Trophoblast cell (in vitro differentiated cells and primary cell): ENCODE results near the gene CEACAM4.

Experiments used
- DNase-seq, 2 donors: peaks; one replicate each; pipeline ENCODE4 v3.0.0-alpha.2; 2016
- H2AFZ ChIP-seq: 2 replicates; pipeline ENCODE4 v1.6.1; 2013; ENCODE audit warnings: low read length, moderate library complexity, mild to moderate bottlenecking; ENCODE audit not compliant: insufficient read depth, poor library complexity
- H2AK5ac ChIP-seq: 2 replicates; pipeline ENCODE4 v1.6.1; 2013; ENCODE audit warnings: mild to moderate bottlenecking, low read length
- H2BK120ac ChIP-seq: 2 replicates; pipeline ENCODE4 v1.6.1; 2013; ENCODE audit warnings: low read length, mild to moderate bottlenecking, moderate library complexity; ENCODE audit not compliant: insufficient read depth, poor library complexity
- H2BK12ac ChIP-seq: 2 replicates; pipeline ENCODE4 v1.6.1; 2013; ENCODE audit warnings: mild to moderate bottlenecking, low read length, moderate library complexity
- H2BK5ac ChIP-seq: 2 replicates; pipeline ENCODE4 v1.6.1; 2013; ENCODE audit warnings: low read length, low read depth, moderate library complexity, mild to moderate bottlenecking; ENCODE audit not compliant: poor library complexity
- H3K14ac ChIP-seq: 2 replicates; pipeline ENCODE4 v1.6.1; 2013; ENCODE audit warnings: mild to moderate bottlenecking, low read length
- H3K18ac ChIP-seq: 2 replicates; pipeline ENCODE4 v1.6.1; 2013; ENCODE audit warnings: mild to moderate bottlenecking, low read length
- H3K23ac ChIP-seq: 2 replicates; pipeline ENCODE4 v1.6.1; 2013; ENCODE audit warnings: low read length
- H3K27ac ChIP-seq: 2 replicates; pipeline ENCODE4 v1.5.1; 2013; ENCODE audit warnings: low read depth, mild to moderate bottlenecking, inconsistent platforms, low read length, moderate library complexity
- H3K27me3 ChIP-seq: 2 replicates; pipeline ENCODE4 v1.6.1; 2013; ENCODE audit warnings: inconsistent platforms, mild to moderate bottlenecking, low read length, moderate library complexity; ENCODE audit not compliant: insufficient read depth
- H3K36me3 ChIP-seq, 2 experiments: 1 replicate in 1 of 2; 2 replicates in 1 of 2; pipeline ENCODE4 v1.6.1; 2013; ENCODE audit warnings: low read length in 2 of 2, mild to moderate bottlenecking in 2 of 2, moderate library complexity in 1 of 2; ENCODE audit not compliant: insufficient read depth in 2 of 2, control insufficient read depth in 1 of 2
- H3K4ac ChIP-seq: 2 replicates; pipeline ENCODE4 v1.6.1; 2013; ENCODE audit warnings: low read depth, mild to moderate bottlenecking, low read length, moderate library complexity
- H3K4me1 ChIP-seq, 2 experiments: 1 replicate in 1 of 2; 2 replicates in 1 of 2; pipeline ENCODE4 v1.6.1; 2013; ENCODE audit warnings: low read length in 2 of 2, mild to moderate bottlenecking in 2 of 2, moderate library complexity in 1 of 2; ENCODE audit not compliant: insufficient read depth in 2 of 2, control insufficient read depth in 1 of 2
- H3K4me2 ChIP-seq: 2 replicates; pipeline ENCODE4 v1.6.1; 2013; ENCODE audit warnings: inconsistent platforms, mild to moderate bottlenecking, low read length, moderate library complexity
- H3K4me3 ChIP-seq: 2 replicates; pipeline ENCODE4 v1.5.1; 2013; ENCODE audit warnings: mild to moderate bottlenecking, low read depth, low read length, inconsistent platforms
- H3K79me1 ChIP-seq: one replicate; pipeline ENCODE4 v1.6.1; 2013; ENCODE audit warnings: low read length
- H3K79me2 ChIP-seq: 2 replicates; pipeline ENCODE4 v1.6.1; 2013; ENCODE audit warnings: low read length, mild to moderate bottlenecking; ENCODE audit not compliant: control insufficient read depth, insufficient read depth, poor library complexity
- H3K9ac ChIP-seq: 2 replicates; pipeline ENCODE4 v1.6.1; 2013; ENCODE audit warnings: mild to moderate bottlenecking, low read length
- H3K9me3 ChIP-seq: 2 replicates; pipeline ENCODE4 v1.6.1; 2013; ENCODE audit warnings: low read depth, mild to moderate bottlenecking, control low read depth, inconsistent platforms, low read length; ENCODE audit not compliant: insufficient read depth
- H4K12ac ChIP-seq: 2 replicates; pipeline ENCODE4 v1.6.1; 2013; ENCODE audit warnings: low read depth, mild to moderate bottlenecking, low read length, moderate library complexity
- H4K8ac ChIP-seq: 2 replicates; pipeline ENCODE4 v1.6.1; 2013; ENCODE audit warnings: low read depth, mild to moderate bottlenecking, low read length, moderate library complexity
- H4K91ac ChIP-seq: one replicate; pipeline ENCODE4 v1.6.1; 2013; ENCODE audit warnings: low read depth, mild to moderate bottlenecking, low read length, moderate library complexity
- WGBS: extraction: QIAGEN DNeasy Blood & Tissue Kit; methylation state at CpG from one replicate; pipeline ENCODE4 v1.1.7; 2013; ENCODE audit warnings: missing lambda C conversion rate; ENCODE audit not compliant: insufficient read length, insufficient coverage; ENCODE audit errors: extremely low coverage; 5-methylcytosine and 5-hydroxymethylcytosine counted together

Gene CEACAM4

GRCh38 chr19:41624515-41624914, 2.4 kb downstream of the CEACAM4 start:
- H3K4me3 ChIP-seq = no peak overlapping the region
- no peaks in the 10 kb centered on the region for H3K79me2 ChIP-seq
- WGBS = no CpG with 5 or more reads among the region's 7 CpGs
- H3K4me2 ChIP-seq = no peak overlapping the region
- H3K27me3 ChIP-seq = no peaks in the 10 kb centered on the region
- no peak overlapping the region for H4K12ac ChIP-seq
- no peak overlapping the region for H3K23ac ChIP-seq
- no peak overlapping the region for H2BK120ac ChIP-seq
- H2BK5ac ChIP-seq = no peak overlapping the region
- H3K18ac ChIP-seq = no peak overlapping the region
- no peak overlapping the region for H3K4ac ChIP-seq
- peaks cover 72% of the 10 kb centered on the region for H3K9me3 ChIP-seq
- H2BK12ac ChIP-seq = no peak overlapping the region
- H3K79me1 ChIP-seq = no peaks in the 10 kb centered on the region
- H3K36me3 ChIP-seq = no peaks in the 10 kb centered on the region
- no peaks in the 10 kb centered on the region for H3K4me1 ChIP-seq
- H2AK5ac ChIP-seq = no peak overlapping the region
- H2AFZ ChIP-seq = no peak overlapping the region
- H3K27ac ChIP-seq = no peak overlapping the region
- no peak overlapping the region for H4K91ac ChIP-seq
- H3K14ac ChIP-seq = no peak overlapping the region
- H4K8ac ChIP-seq = no peak overlapping the region
- no peak overlapping the region for H3K9ac ChIP-seq
- DNase-seq = no peak

- no peak overlapping the region for H3K23ac ChIP-seq
- no peak overlapping the region for H2BK12ac ChIP-seq
- DNase-seq = no peak
- H3K36me3 ChIP-seq = no peaks in the 10 kb centered on the region
- H3K4me1 ChIP-seq = no peaks in the 10 kb centered on the region
- no peak overlapping the region for H3K4me2 ChIP-seq
- no peak overlapping the region for H4K8ac ChIP-seq
- no peak overlapping the region for H2BK120ac ChIP-seq
- H2AFZ ChIP-seq = no peak overlapping the region
- H3K4me3 ChIP-seq = no peak overlapping the region
- H4K12ac ChIP-seq = no peak overlapping the region
- no CpG with 5 or more reads among the region's 4 CpGs for WGBS
- H3K14ac ChIP-seq = no peak overlapping the region
- H3K79me1 ChIP-seq = no peaks in the 10 kb centered on the region
- H2AK5ac ChIP-seq = no peak overlapping the region
- H3K79me2 ChIP-seq = no peaks in the 10 kb centered on the region
- H2BK5ac ChIP-seq = no peak overlapping the region
- H3K9me3 ChIP-seq = peaks cover 78% of the 10 kb centered on the region
- no peak overlapping the region for H4K91ac ChIP-seq
- H3K18ac ChIP-seq = no peak overlapping the region
- H3K9ac ChIP-seq = no peak overlapping the region
- H3K27ac ChIP-seq = no peak overlapping the region
- H3K4ac ChIP-seq = no peak overlapping the region
- no peaks in the 10 kb centered on the region for H3K27me3 ChIP-seq
These were observed 3.5 kb downstream of the CEACAM4 start for GRCh38 chr19:41623360-41623759.

DNA sequence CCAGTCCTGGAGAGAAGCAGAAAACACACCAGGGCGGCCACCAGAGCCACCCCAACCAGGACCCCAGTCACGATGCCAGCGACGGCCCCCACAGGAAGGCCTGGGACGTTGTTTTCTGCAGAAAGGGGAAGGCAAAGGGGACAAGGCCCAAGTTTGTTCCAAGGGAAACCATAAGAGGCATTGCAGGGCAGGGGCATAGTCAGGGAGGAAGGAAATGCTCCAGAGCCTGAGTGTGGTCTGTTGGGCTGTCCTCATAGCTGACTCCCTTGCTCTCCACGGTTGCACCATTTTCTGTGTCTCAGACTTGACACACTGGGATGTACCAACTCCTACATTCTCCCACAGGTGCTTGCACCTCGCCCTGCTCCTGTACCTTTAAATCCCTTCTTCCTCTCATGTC, 5.2 kb downstream of the CEACAM4 start:
- H3K36me3 ChIP-seq = no peaks in the 10 kb centered on the region
- DNase-seq = no peak
- no peaks in the 10 kb centered on the region for H3K27me3 ChIP-seq
- H2BK5ac ChIP-seq = no peak overlapping the region
- no peak overlapping the region for H2AK5ac ChIP-seq
- no peak overlapping the region for H4K12ac ChIP-seq
- no peak overlapping the region for H3K4ac ChIP-seq
- no peak overlapping the region for H3K4me3 ChIP-seq
- no peak overlapping the region for H3K27ac ChIP-seq
- H2AFZ ChIP-seq = no peak overlapping the region
- H3K23ac ChIP-seq = no peak overlapping the region
- H3K79me1 ChIP-seq = no peaks in the 10 kb centered on the region
- H3K4me2 ChIP-seq = no peak overlapping the region
- WGBS = no CpG with 5 or more reads among the region's 7 CpGs
- H3K9ac ChIP-seq = no peak overlapping the region
- no peaks in the 10 kb centered on the region for H3K79me2 ChIP-seq
- H2BK120ac ChIP-seq = no peak overlapping the region
- no peak overlapping the region for H4K8ac ChIP-seq
- no peak overlapping the region for H4K91ac ChIP-seq
- no peak overlapping the region for H3K18ac ChIP-seq
- no peak overlapping the region for H2BK12ac ChIP-seq
- peaks cover 72% of the 10 kb centered on the region for H3K9me3 ChIP-seq
- H3K4me1 ChIP-seq = no peaks in the 10 kb centered on the region
- no peak overlapping the region for H3K14ac ChIP-seq

- no peaks in the 10 kb centered on the region for H3K36me3 ChIP-seq
- H3K27ac ChIP-seq = no peak overlapping the region
- H2BK120ac ChIP-seq = no peak overlapping the region
- H3K14ac ChIP-seq = no peak overlapping the region
- no peak overlapping the region for H2BK5ac ChIP-seq
- peaks cover 71% of the 10 kb centered on the region for H3K9me3 ChIP-seq
- H3K9ac ChIP-seq = no peak overlapping the region
- no peak overlapping the region for H2BK12ac ChIP-seq
- no peak overlapping the region for H3K4me2 ChIP-seq
- H3K27me3 ChIP-seq = no peaks in the 10 kb centered on the region
- H3K79me2 ChIP-seq = no peaks in the 10 kb centered on the region
- H3K79me1 ChIP-seq = no peaks in the 10 kb centered on the region
- H3K4me3 ChIP-seq = peak overlapping the region; percentile 39
- H4K8ac ChIP-seq = no peak overlapping the region
- no peak overlapping the region for H3K4ac ChIP-seq
- H4K91ac ChIP-seq = no peak overlapping the region
- H3K23ac ChIP-seq = no peak overlapping the region
- no peak overlapping the region for H2AFZ ChIP-seq
- H3K18ac ChIP-seq = no peak overlapping the region
- no peak overlapping the region for H2AK5ac ChIP-seq
- WGBS = no CpG with 5 or more reads among the region's 4 CpGs
- H4K12ac ChIP-seq = no peak overlapping the region
- no peak for DNase-seq
- no peaks in the 10 kb centered on the region for H3K4me1 ChIP-seq
These were observed 5.6 kb downstream of the CEACAM4 start for GRCh38 chr19:41621226-41621625.
